Epithelial cell of proximal tubule (primary cell): ENCODE data around the gene PTPRN2. TPM values are rescaled to one million over a fixed set of nuclear protein-coding genes. Genes with fewer than 3 reads are reported as not detected.
"Not testable (repeated sequence)": the region's sequence is repeated elsewhere in the genome, so short reads cannot be mapped to it uniquely, and the experiment has no call there.

Experiments used
- DNase-seq: peaks from one replicate; pipeline ENCODE4 v3.0.0-alpha.2; 2011; ENCODE audit warnings: low read depth
- H3K4me3 ChIP-seq: 2 replicates; pipeline ENCODE4 v1.5.1; 2011; ENCODE audit warnings: low read depth, mild to moderate bottlenecking, low read length
- CTCF ChIP-seq: conservative IDR thresholded peaks from 2 replicates; pipeline ENCODE4 v1.5.1; 2012; ENCODE audit warnings: low read depth, mild to moderate bottlenecking, low read length
- total RNA-seq: library from RNA; depleted of rRNA; stranded (reverse); fragments of >200 nt; gene quantifications from 2 replicates; pipeline ENCODE4 v1.2.3, GENCODE V29; 2015

The PTPRN2 gene
- total RNA-seq, 1 donor from 2014 or later = 2.8 TPM

DNA sequence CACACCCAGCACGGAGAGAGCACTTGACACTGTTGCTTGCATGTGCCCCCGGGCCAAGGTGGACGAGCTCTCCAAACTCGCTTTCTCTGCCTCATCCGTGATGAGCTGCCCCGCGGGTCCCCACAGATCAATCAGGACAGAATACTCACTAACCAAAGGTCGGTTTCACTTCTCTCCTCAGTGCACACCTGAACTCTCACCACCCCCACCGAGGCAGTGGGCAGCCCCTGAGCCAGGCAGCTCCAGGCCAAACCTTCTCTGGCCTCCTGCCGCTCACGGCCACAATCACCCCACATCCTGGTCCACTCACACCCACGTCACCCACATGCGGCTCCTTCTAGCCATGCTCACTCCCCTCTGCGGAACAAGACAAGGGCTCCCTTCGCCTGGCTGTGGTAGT lies 806.9 kb downstream of the PTPRN2 start:
- no peak for TF ChIP-seq CTCF
- no peak for DNase-seq
- H3K4me3 ChIP-seq = no peak overlapping the region

DNA sequence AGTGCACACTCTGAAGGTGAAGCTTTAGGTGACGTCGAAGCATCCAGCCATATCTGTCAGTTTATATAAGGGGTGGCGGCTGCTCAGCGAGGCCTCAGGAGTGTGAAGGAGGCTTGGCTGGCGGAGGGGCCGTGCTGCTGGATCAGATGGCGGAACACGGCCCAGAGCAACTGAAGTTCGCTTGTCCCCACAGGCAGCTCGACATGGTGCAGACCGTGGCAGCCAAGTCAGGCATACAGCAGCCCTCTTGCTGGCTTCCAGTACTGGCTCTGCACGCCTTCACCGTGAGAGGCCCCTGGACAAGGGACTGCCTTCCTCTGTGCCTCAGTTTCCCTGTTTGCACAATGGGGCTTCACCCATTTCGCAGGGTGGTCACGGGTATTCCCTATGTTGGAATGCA lies 807.3 kb downstream of the PTPRN2 start:
- TF ChIP-seq CTCF = no peak
- no peak for DNase-seq
- no peak overlapping the region for H3K4me3 ChIP-seq

DNA sequence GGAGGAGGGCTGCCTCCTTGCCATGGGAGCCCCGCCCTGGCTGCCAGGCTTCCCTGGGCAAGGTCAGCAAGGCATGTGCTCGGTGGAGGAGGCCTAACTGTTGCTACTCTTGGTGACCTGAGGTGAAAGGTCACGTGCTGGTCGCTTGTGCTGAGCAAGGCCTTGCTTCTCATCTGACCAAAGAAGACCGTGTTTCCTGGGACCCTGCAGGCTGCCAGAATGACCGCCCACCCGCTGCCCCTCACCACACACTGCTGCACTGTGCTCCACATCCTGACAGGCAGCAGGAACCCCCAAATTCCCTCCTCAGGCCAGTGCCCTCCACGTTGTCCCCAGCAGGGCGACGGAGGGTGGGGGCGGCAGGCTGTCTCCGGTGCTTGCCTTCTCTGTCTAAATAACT lies 808.4 kb downstream of the PTPRN2 start:
- TF ChIP-seq CTCF = no peak
- H3K4me3 ChIP-seq = no peak overlapping the region
- no peak for DNase-seq

GRCh38 chr7:157777194-157777762 lies 810.3 kb downstream of the PTPRN2 start:
- not testable (repeated sequence) for DNase-seq, H3K4me3 ChIP-seq

DNA sequence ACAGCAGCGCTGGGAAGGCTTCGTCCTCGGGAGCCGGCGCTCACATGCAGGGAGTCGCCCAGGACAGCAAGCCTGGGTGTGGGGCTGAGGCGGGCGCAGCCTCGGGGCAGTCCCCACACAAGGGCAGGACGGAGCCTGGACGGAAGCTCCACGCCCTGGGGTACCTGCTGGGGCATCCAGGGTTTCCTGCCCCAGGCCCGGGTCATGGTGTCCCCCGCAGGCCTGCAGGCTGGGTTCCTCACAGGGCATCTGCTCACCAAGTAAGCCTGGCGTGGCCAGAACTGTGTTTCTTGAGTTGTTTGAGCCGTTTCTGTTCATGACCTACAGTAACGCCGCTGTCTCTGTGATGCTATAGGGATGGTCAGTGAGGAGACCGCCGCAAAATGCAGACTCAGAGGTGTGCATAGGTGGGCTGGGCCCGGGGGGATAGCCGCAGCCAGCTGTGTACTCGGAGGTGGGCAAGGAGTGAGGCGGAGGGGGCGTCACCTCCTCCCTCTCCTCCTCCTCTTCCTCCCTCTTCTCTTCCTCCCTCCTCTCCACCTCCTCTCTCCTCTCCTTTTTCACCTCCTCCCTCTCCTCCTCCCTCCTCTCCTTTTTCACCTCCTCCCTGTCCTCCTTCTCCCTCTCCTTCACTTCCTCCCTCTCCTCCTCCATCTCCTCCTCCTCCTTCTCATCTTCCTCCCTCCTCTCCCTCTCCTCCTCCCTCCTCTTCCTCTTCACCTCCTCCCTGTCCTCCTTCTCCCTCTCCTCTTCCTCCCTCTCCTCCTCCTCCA lies 811.9 kb downstream of the PTPRN2 start:
- no peak overlapping the region for H3K4me3 ChIP-seq
- TF ChIP-seq CTCF = no peak
- DNase-seq = no peak

- H3K4me3 ChIP-seq = no peak overlapping the region
- DNase-seq = no peak
- TF ChIP-seq CTCF = no peak
Measured at GRCh38 chr7:157775021-157775559, 812.5 kb downstream of the PTPRN2 start.

- no peak for DNase-seq
Measured at GRCh38 chr7:157774495-157774894, 813.1 kb downstream of the PTPRN2 start.

More at GRCh38 chr7:157774495-157774894, 813.1 kb downstream of the PTPRN2 start:
- no peak for TF ChIP-seq CTCF
- H3K4me3 ChIP-seq = no peak overlapping the region
